ENCODE data around the gene PCMTD2.
A peak's percentile ranks its signal among the peaks of the same experiment; 100 is the strongest.

The PCMTD2 gene

GRCh38 chr20:64254571-64255360 lies 782 bp upstream of the PCMTD2 start:
- peak overlapping the region; percentile 85 for H3K9ac ChIP-seq (ENCODE audit: low read length)
- H3K79me2 ChIP-seq (ENCODE audit: insufficient read depth, low read length) = peaks cover 8% of the 10 kb centered on the region
- peak overlapping the region; percentile 66 for H3K4me2 ChIP-seq (ENCODE audit: low read depth, low read length, poor library complexity, severe bottlenecking)
- H3F3A ChIP-seq (ENCODE audit: insufficient read depth) = 0 out of 2 replicates have a peak, but pooled peaks cover 5% of the 10 kb centered on the region
- H3K27me3 ChIP-seq (ENCODE audit: low read length) = 0 out of 2 replicates have a peak, but pooled peaks cover 2% of the 10 kb centered on the region
- H3K36me3 ChIP-seq (ENCODE audit: low read length) = no peaks in the 10 kb centered on the region
- no peaks in the 10 kb centered on the region for H3K9me2 ChIP-seq (replicated peaks; ENCODE audit: insufficient read depth, low read length)
- peak overlapping the region; percentile 99 for H3K4me3 ChIP-seq (ENCODE audit: insufficient read depth, low read length, poor library complexity, severe bottlenecking)
- TF ChIP-seq CTCF (IDR thresholded peaks at IDR 0.05; ENCODE audit: insufficient read depth, low read length, poor library complexity, severe bottlenecking) (no peak), EZH2phosphoT487 (conservative IDR thresholded peaks at IDR 0.05; ENCODE audit: low read length) (no peak)
- H3K27ac ChIP-seq (ENCODE audit: low read depth, low read length) = no peak overlapping the region
- H2AFZ ChIP-seq (ENCODE audit: low read depth, low read length, severe bottlenecking) = peak overlapping the region; percentile 97
- H3K9me3 ChIP-seq (ENCODE audit: insufficient read depth, low read length) = no peaks in the 10 kb centered on the region
- no peaks in the 10 kb centered on the region for H4K20me1 ChIP-seq (ENCODE audit: low read depth, low read length)

GRCh38 chr20:64256282-64256935 lies 861 bp downstream of the PCMTD2 start:
- TF ChIP-seq CTCF (IDR thresholded peaks at IDR 0.05; ENCODE audit: insufficient read depth, low read length, poor library complexity, severe bottlenecking) = no peak
- no peak for TF ChIP-seq EZH2phosphoT487 (conservative IDR thresholded peaks at IDR 0.05; ENCODE audit: low read length)
- H3K27me3 ChIP-seq (ENCODE audit: low read length) = no peaks in the 10 kb centered on the region
- H4K20me1 ChIP-seq (ENCODE audit: low read depth, low read length) = no peaks in the 10 kb centered on the region
- peak overlapping the region; percentile 99 for H3K4me3 ChIP-seq (ENCODE audit: insufficient read depth, low read length, poor library complexity, severe bottlenecking)
- H3K9me3 ChIP-seq (ENCODE audit: insufficient read depth, low read length) = no peaks in the 10 kb centered on the region
- H3K9ac ChIP-seq (ENCODE audit: low read length) = peak overlapping the region; percentile 85
- H2AFZ ChIP-seq (ENCODE audit: low read depth, low read length, severe bottlenecking) = peak overlapping the region; percentile 95
- H3K4me2 ChIP-seq (ENCODE audit: low read depth, low read length, poor library complexity, severe bottlenecking) = peak overlapping the region; percentile 99
- no peak overlapping the region for H3K27ac ChIP-seq (ENCODE audit: low read depth, low read length)
- 0 out of 2 replicates have a peak, but pooled peaks cover 5% of the 10 kb centered on the region for H3F3A ChIP-seq (ENCODE audit: insufficient read depth)
- no peaks in the 10 kb centered on the region for H3K36me3 ChIP-seq (ENCODE audit: low read length)
- H3K9me2 ChIP-seq (replicated peaks; ENCODE audit: insufficient read depth, low read length) = no peaks in the 10 kb centered on the region
- peaks cover 8% of the 10 kb centered on the region for H3K79me2 ChIP-seq (ENCODE audit: insufficient read depth, low read length)

- Histone ChIP-seq H3K27me3 (ENCODE audit: low read length) (no peaks in the 10 kb centered on the region), H3K79me2 (ENCODE audit: insufficient read depth, low read length) (peaks cover 8% of the 10 kb centered on the region), H4K20me1 (ENCODE audit: low read depth, low read length) (no peaks in the 10 kb centered on the region), H3K9me3 (ENCODE audit: insufficient read depth, low read length) (no peaks in the 10 kb centered on the region), H3F3A (ENCODE audit: insufficient read depth) (0 out of 2 replicates have a peak, but pooled peaks cover 5% of the 10 kb centered on the region), H3K4me3 (ENCODE audit: insufficient read depth, low read length, poor library complexity, severe bottlenecking) (no peak overlapping the region), H3K4me2 (ENCODE audit: low read depth, low read length, poor library complexity, severe bottlenecking) (peak overlapping the region; percentile 99), H3K9ac (ENCODE audit: low read length) (no peak overlapping the region), H3K36me3 (ENCODE audit: low read length) (no peaks in the 10 kb centered on the region), H2AFZ (ENCODE audit: low read depth, low read length, severe bottlenecking) (no peak overlapping the region), H3K27ac (ENCODE audit: low read depth, low read length) (no peak overlapping the region), H3K9me2 (replicated peaks; ENCODE audit: insufficient read depth, low read length) (no peaks in the 10 kb centered on the region)
- TF ChIP-seq CTCF (IDR thresholded peaks at IDR 0.05; ENCODE audit: insufficient read depth, low read length, poor library complexity, severe bottlenecking) (no peak), EZH2phosphoT487 (conservative IDR thresholded peaks at IDR 0.05; ENCODE audit: low read length) (no peak)
These were observed 1.7 kb downstream of the PCMTD2 start for GRCh38 chr20:64257107-64257757.
